Neural progenitor cell (in vitro differentiated cells): ENCODE results near the gene CTNNA3. TPM values are rescaled to one million over a fixed set of nuclear protein-coding genes. Genes with fewer than 3 reads are reported as not detected.

Experiments used
- DNase-seq: peaks from one replicate; pipeline ENCODE4 v3.0.0-alpha.2; 2016; ENCODE audit warnings: low spot score
- H2AFZ ChIP-seq: fragments of 200-600 bp; sonication (generic); replicated peaks from 2 replicates; pipeline ENCODE4 v1.6.1; 2016; ENCODE audit warnings: antibody characterized with exemption
- H3F3A ChIP-seq: fragments of 200-600 bp; sonication (generic); 2 replicates; pipeline ENCODE4 v1.6.1; 2016; ENCODE audit warnings: antibody characterized with exemption, low read depth
- H3K27ac ChIP-seq: fragments of 200-600 bp; sonication (generic); 2 replicates; pipeline ENCODE4 v1.5.1; 2016; ENCODE audit warnings: mild to moderate bottlenecking
- H3K27me3 ChIP-seq: fragments of 200-600 bp; sonication (generic); 2 replicates; pipeline ENCODE4 v1.6.1; 2016; ENCODE audit warnings: mild to moderate bottlenecking, moderate library complexity
- H3K36me3 ChIP-seq: fragments of 200-600 bp; sonication (generic); 2 replicates; pipeline ENCODE4 v1.5.1; 2016
- H3K4me1 ChIP-seq: fragments of 200-600 bp; sonication (generic); 2 replicates; pipeline ENCODE4 v1.6.1; 2016; ENCODE audit warnings: mixed run types
- H3K4me2 ChIP-seq: fragments of 200-600 bp; sonication (generic); 2 replicates; pipeline ENCODE4 v1.6.1; 2016
- H3K4me3 ChIP-seq: fragments of 200-600 bp; sonication (generic); 2 replicates; pipeline ENCODE4 v1.5.1; 2016
- H3K79me2 ChIP-seq: fragments of 200-600 bp; sonication (generic); 2 replicates; pipeline ENCODE4 v1.6.1; 2016; ENCODE audit warnings: low read depth
- H3K9ac ChIP-seq: fragments of 200-600 bp; sonication (generic); 2 replicates; pipeline ENCODE4 v1.6.1; 2016
- H3K9me3 ChIP-seq: fragments of 200-600 bp; sonication (generic); 2 replicates; pipeline ENCODE4 v1.5.1; 2016; ENCODE audit warnings: low read depth
- H4K20me1 ChIP-seq: fragments of 200-600 bp; sonication (generic); 2 replicates; pipeline ENCODE4 v1.6.1; 2016; ENCODE audit warnings: low read depth
- H3K27ac Mint-ChIP-seq: 3 replicates; pipeline ENCODE4 v1.8.0; 2021; ENCODE audit warnings: mixed read lengths
- H3K27me3 Mint-ChIP-seq: 2 replicates; pipeline ENCODE4 v1.8.0; 2022; ENCODE audit warnings: low read depth, mild to moderate bottlenecking, inconsistent platforms, moderate library complexity, mixed read lengths; ENCODE audit not compliant: insufficient read depth
- H3K36me3 Mint-ChIP-seq: 3 replicates; pipeline ENCODE4 v1.8.0; 2021; ENCODE audit warnings: mixed read lengths
- H3K4me1 Mint-ChIP-seq: 3 replicates; pipeline ENCODE4 v1.8.0; 2021; ENCODE audit warnings: mixed read lengths
- H3K4me3 Mint-ChIP-seq: 3 replicates; pipeline ENCODE4 v1.8.0; 2021; ENCODE audit warnings: mild to moderate bottlenecking, moderate library complexity, mixed read lengths
- H3K9me3 Mint-ChIP-seq: 3 replicates; pipeline ENCODE4 v1.8.0; 2020; ENCODE audit warnings: mixed read lengths
- CTCF ChIP-seq: fragments of 200-600 bp; sonication (generic); IDR thresholded peaks from 2 replicates; pipeline ENCODE4 v1.5.1; 2017; ENCODE audit warnings: antibody characterized with exemption, mild to moderate bottlenecking
- EZH2 ChIP-seq: fragments of 200-600 bp; sonication (generic); IDR thresholded peaks from 2 replicates; pipeline ENCODE4 v1.6.1; 2017; ENCODE audit warnings: antibody characterized with exemption, mild to moderate bottlenecking, moderate library complexity
- EZH2phosphoT487 ChIP-seq: fragments of 200-600 bp; sonication (generic); IDR thresholded peaks from 2 replicates; pipeline ENCODE4 v1.6.1; 2017; ENCODE audit warnings: antibody characterized with exemption
- total RNA-seq: library from RNA; depleted of rRNA; stranded (reverse); fragments of >200 nt; gene quantifications from 2 replicates; pipeline ENCODE4 v1.2.3, GENCODE V29; 2015; ENCODE audit warnings: low replicate concordance

Gene CTNNA3
- total RNA-seq, 1 donor from 2014 or later, result 12.9 TPM

DNA sequence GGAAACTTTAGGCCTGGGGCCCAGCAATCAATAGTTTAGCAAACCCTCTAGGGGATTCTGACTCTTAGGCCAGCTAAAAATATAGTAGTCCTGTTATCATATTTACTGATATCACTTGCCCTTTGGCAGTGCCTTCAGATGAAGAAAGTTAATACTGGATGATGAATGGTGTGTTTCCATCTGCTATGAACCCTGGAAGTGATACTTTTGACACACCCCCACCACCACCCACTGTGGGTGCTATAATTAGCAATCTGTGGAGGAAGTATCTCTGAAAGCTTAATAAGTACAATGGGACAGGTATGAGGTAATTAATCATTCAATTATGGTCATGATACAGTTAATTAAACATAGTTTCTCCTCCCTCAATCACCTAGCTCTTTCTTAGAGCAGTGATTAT lies 860.6 kb downstream of the CTNNA3 start:
- DNase-seq, result no peak
- Mint-ChIP-seq H3K4me3 (no peak overlapping the region), H3K27me3 (peaks cover 4% of the 10 kb centered on the region), H3K36me3 (no peaks in the 10 kb centered on the region), H3K4me1 (no peaks in the 10 kb centered on the region), H3K9me3 (peaks cover 2% of the 10 kb centered on the region), H3K27ac (no peak overlapping the region)
- Histone ChIP-seq H3K4me2 (no peak overlapping the region), H3K4me3 (no peak overlapping the region), H3F3A (peaks cover 10% of the 10 kb centered on the region), H3K9me3 (no peaks in the 10 kb centered on the region), H3K36me3 (no peaks in the 10 kb centered on the region), H3K27ac (no peak overlapping the region), H2AFZ (no peak overlapping the region), H3K27me3 (no peaks in the 10 kb centered on the region), H3K4me1 (peaks cover 31% of the 10 kb centered on the region), H3K9ac (no peak overlapping the region), H4K20me1 (no peaks in the 10 kb centered on the region), H3K79me2 (no peaks in the 10 kb centered on the region)
- TF ChIP-seq EZH2 (no peak), CTCF (no peak), EZH2phosphoT487 (no peak)

DNA sequence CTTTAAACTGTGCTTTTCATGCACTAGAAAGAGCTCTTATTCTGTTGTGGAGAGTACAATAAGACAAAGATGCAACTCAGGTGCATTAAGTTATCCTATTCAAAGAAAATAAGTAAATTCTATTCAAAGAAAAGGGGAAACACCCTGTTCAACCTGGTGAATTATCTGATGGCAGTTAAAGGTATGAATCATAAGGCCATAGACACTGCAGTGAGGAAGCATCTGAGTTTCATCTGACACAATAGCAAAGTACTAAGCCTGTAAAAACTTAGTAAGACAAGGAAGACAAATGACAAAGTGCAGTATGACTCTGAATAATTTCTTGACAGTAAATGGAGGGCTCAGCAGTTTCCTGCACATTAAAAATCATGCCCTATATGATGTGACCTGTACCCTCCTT lies 861.2 kb downstream of the CTNNA3 start:
- Histone ChIP-seq H3K4me1 (peaks cover 31% of the 10 kb centered on the region), H3K9ac (no peak overlapping the region)

GRCh38 chr10:66833861-66834260 lies 862.1 kb downstream of the CTNNA3 start:
- H3K4me1 ChIP-seq, result peaks cover 31% of the 10 kb centered on the region
- H3K79me2 ChIP-seq, result no peaks in the 10 kb centered on the region
- H4K20me1 ChIP-seq, result no peaks in the 10 kb centered on the region
- no peak overlapping the region for H3K9ac ChIP-seq
- peak overlapping the region; percentile 51 for H3K4me2 ChIP-seq
- Mint-ChIP-seq H3K4me1 (no peaks in the 10 kb centered on the region), H3K9me3 (no peaks in the 10 kb centered on the region), H3K27ac (no peak overlapping the region), H3K27me3 (peaks cover 4% of the 10 kb centered on the region), H3K4me3 (no peak overlapping the region), H3K36me3 (no peaks in the 10 kb centered on the region)
- TF ChIP-seq EZH2, result no peak
- TF ChIP-seq CTCF, result no peak
- no peak for TF ChIP-seq EZH2phosphoT487
- DNase-seq, result peak; percentile 50
- no peaks in the 10 kb centered on the region for H3K9me3 ChIP-seq
- no peaks in the 10 kb centered on the region for H3K27me3 ChIP-seq
- H2AFZ ChIP-seq, result no peak overlapping the region
- peaks cover 10% of the 10 kb centered on the region for H3F3A ChIP-seq
- H3K36me3 ChIP-seq, result no peaks in the 10 kb centered on the region
- H3K27ac ChIP-seq, result peak overlapping the region; percentile 35
- no peak overlapping the region for H3K4me3 ChIP-seq

More for the DNA sequence above, 861.2 kb downstream of the CTNNA3 start:
- no peaks in the 10 kb centered on the region for H4K20me1 ChIP-seq
- no peak overlapping the region for H3K27ac ChIP-seq
- TF ChIP-seq EZH2phosphoT487, result no peak
- no peaks in the 10 kb centered on the region for H3K9me3 ChIP-seq
- no peaks in the 10 kb centered on the region for H3K79me2 ChIP-seq
- H2AFZ ChIP-seq, result no peak overlapping the region
- peaks cover 10% of the 10 kb centered on the region for H3F3A ChIP-seq
- no peak overlapping the region for H3K4me2 ChIP-seq
- Mint-ChIP-seq H3K27me3 (peaks cover 4% of the 10 kb centered on the region), H3K4me3 (no peak overlapping the region), H3K4me1 (no peaks in the 10 kb centered on the region), H3K27ac (no peak overlapping the region), H3K9me3 (no peaks in the 10 kb centered on the region), H3K36me3 (no peaks in the 10 kb centered on the region)
- H3K27me3 ChIP-seq, result no peaks in the 10 kb centered on the region
- DNase-seq, result no peak
- H3K36me3 ChIP-seq, result no peaks in the 10 kb centered on the region
- H3K4me3 ChIP-seq, result no peak overlapping the region

DNA sequence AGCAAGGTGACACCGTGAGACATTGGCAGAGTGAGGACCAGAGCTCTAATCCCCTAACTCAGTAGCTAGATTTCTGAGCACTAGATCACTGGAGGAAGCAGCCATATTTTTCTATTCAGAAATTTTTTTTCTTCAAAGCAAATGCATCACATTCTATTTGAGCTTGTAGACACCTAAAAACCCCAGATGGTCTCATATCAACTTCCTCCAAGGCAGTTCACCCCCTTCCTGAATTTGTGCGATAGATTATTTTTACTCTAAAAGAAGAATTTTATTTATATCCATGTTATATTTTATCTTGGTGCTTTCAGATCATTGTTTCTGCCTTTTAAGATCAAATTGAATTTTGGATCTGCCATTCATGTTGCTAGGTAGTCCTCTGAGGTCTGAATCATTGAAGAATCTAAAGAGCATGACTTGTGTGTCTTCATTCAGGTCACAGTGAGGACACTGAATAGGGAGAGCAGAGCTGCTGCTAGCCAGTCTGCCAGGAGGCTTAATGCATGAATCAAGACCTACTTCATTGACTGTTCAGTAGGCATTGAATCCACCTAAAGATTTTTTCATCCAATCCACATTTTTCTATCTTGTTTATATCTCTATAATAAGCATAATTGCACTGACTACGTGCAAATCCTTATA lies 863.1 kb downstream of the CTNNA3 start:
- H3K9ac ChIP-seq, result no peak overlapping the region
- no peaks in the 10 kb centered on the region for H4K20me1 ChIP-seq
- no peak overlapping the region for H3K4me3 ChIP-seq
- H3K9me3 Mint-ChIP-seq, result no peaks in the 10 kb centered on the region
- H3K27me3 ChIP-seq, result no peaks in the 10 kb centered on the region
- no peaks in the 10 kb centered on the region for H3K4me1 Mint-ChIP-seq
- H3K79me2 ChIP-seq, result no peaks in the 10 kb centered on the region
- no peak for DNase-seq
- H3K4me3 Mint-ChIP-seq, result no peak overlapping the region
- no peaks in the 10 kb centered on the region for H3K36me3 Mint-ChIP-seq
- no peaks in the 10 kb centered on the region for H3K9me3 ChIP-seq
- peaks cover 4% of the 10 kb centered on the region for H3K27me3 Mint-ChIP-seq
- TF ChIP-seq EZH2phosphoT487, result no peak
- no peak for TF ChIP-seq CTCF
- no peak for TF ChIP-seq EZH2
- H3F3A ChIP-seq, result peaks cover 10% of the 10 kb centered on the region
- peak overlapping the region; percentile 51 for H3K4me2 ChIP-seq
- peaks cover 31% of the 10 kb centered on the region for H3K4me1 ChIP-seq
- H3K27ac Mint-ChIP-seq, result no peak overlapping the region
- H3K27ac ChIP-seq, result peak overlapping the region; percentile 35
- no peak overlapping the region for H2AFZ ChIP-seq
- no peaks in the 10 kb centered on the region for H3K36me3 ChIP-seq
